HepG2 (cell line): ENCODE data around the gene CCSER2.

ENCODE experiments used
- HCFC1 ChIP-seq: fragments of 150-350 bp; IDR thresholded peaks from 2 replicates; pipeline ENCODE4 v1.6.1; 2014; ENCODE audit warnings: low read depth, low read length
- NFRKB ChIP-seq: fragments of 450-650 bp; IDR thresholded peaks from 2 replicates; pipeline ENCODE4 v1.6.1; 2017
- NFYB ChIP-seq: sonication (generic); formaldehyde crosslinking; IDR thresholded peaks from 2 replicates; pipeline ENCODE4 v1.4.0; 2020; ENCODE audit warnings: missing genetic modification reagents
- POLR2AphosphoS5 ChIP-seq: IDR thresholded peaks from 2 replicates; pipeline ENCODE4 v1.6.1; 2012; ENCODE audit warnings: low read depth, low read length
- ZNF75D ChIP-seq: sonication (generic); formaldehyde crosslinking; IDR thresholded peaks from 2 replicates; pipeline ENCODE4 v1.8.1; 2023; ENCODE audit warnings: missing genetic modification reagents, mild to moderate bottlenecking, borderline replicate concordance

GRCh38 chr10:84290235-84290634 lies 38.2 kb upstream of the CCSER2 start:
- TF ChIP-seq NFYB (CRISPR knock-in tag): no peak
- TF ChIP-seq POLR2AphosphoS5: no peak
- TF ChIP-seq ZNF75D (CRISPR knock-in tag): no peak
- TF ChIP-seq NFRKB: no peak
- no peak for TF ChIP-seq HCFC1
